ENCODE results near the gene RENBP.

Gene RENBP

GRCh38 chrX:153910446-153910845, 34.0 kb downstream of the RENBP start:
- H3K4me3 ChIP-seq (ENCODE audit: low read depth, low read length) = no peak overlapping the region
- DNase-seq (ENCODE audit: low read depth) = no peak
- TF ChIP-seq, protein P1, sequence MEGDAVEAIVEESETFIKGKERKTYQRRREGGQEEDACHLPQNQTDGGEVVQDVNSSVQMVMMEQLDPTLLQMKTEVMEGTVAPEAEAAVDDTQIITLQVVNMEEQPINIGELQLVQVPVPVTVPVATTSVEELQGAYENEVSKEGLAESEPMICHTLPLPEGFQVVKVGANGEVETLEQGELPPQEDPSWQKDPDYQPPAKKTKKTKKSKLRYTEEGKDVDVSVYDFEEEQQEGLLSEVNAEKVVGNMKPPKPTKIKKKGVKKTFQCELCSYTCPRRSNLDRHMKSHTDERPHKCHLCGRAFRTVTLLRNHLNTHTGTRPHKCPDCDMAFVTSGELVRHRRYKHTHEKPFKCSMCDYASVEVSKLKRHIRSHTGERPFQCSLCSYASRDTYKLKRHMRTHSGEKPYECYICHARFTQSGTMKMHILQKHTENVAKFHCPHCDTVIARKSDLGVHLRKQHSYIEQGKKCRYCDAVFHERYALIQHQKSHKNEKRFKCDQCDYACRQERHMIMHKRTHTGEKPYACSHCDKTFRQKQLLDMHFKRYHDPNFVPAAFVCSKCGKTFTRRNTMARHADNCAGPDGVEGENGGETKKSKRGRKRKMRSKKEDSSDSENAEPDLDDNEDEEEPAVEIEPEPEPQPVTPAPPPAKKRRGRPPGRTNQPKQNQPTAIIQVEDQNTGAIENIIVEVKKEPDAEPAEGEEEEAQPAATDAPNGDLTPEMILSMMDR (IDR thresholded peaks at IDR 0.05; ENCODE audit: control insufficient read depth, extremely low read depth, insufficient read depth) = no peak

- DNase-seq (ENCODE audit: low read depth) = no peak
- TF ChIP-seq, protein P1 (IDR thresholded peaks at IDR 0.05; ENCODE audit: control insufficient read depth, extremely low read depth, insufficient read depth) = no peak
- H3K4me3 ChIP-seq (ENCODE audit: low read depth, low read length) = no peak overlapping the region
These were observed 34.5 kb downstream of the RENBP start for GRCh38 chrX:153909980-153910360.

- H3K4me3 ChIP-seq (ENCODE audit: low read depth, low read length) = no peak overlapping the region
- TF ChIP-seq, protein P1 (IDR thresholded peaks at IDR 0.05; ENCODE audit: control insufficient read depth, extremely low read depth, insufficient read depth) = no peak
- no peak for DNase-seq (ENCODE audit: low read depth)
These were observed 35.1 kb downstream of the RENBP start for GRCh38 chrX:153909024-153909979.

DNA sequence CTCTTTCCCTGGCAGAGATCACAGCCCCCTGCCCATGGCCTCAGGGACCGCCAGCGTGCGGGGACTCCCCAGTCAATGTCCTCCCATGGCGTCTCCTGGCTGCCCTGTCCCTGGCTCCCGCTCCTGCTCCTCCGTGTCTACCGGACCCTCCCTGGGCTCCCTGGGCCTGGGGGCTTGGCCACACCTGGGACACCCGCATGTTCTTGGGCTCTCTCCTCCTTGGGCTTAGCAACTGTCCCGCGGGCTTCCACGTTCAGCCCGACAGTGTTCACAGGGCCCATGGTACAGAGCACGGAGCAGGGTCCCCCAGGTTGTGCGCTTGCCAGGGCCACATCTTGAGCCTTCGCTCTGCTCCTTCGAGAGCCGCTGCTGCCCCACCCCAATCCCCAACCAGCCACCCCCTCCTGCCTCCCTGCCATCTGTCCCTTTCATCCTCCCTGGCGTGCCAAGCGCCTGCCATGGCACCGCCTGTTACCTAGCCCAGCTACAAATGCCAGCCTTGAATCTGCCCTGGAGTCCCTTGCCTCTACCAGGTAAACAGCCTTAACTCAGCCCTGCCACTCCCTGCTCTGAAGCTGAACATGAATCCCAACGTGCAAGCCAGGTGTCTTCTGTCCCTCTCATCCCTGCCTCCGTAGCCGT, 36.1 kb downstream of the RENBP start:
- no peak overlapping the region for H3K4me3 ChIP-seq (ENCODE audit: low read depth, low read length)
- TF ChIP-seq, protein P1 (IDR thresholded peaks at IDR 0.05; ENCODE audit: control insufficient read depth, extremely low read depth, insufficient read depth) = no peak

GRCh38 chrX:153907456-153907855, 37.0 kb downstream of the RENBP start:
- TF ChIP-seq, protein P1 (IDR thresholded peaks at IDR 0.05; ENCODE audit: control insufficient read depth, extremely low read depth, insufficient read depth) = no peak
- DNase-seq (ENCODE audit: low read depth) = no peak
- H3K4me3 ChIP-seq (ENCODE audit: low read depth, low read length) = no peak overlapping the region

More for the DNA sequence above, 36.1 kb downstream of the RENBP start:
- DNase-seq (ENCODE audit: low read depth) = no peak

- DNase-seq (ENCODE audit: low read depth) = no peak
- TF ChIP-seq, protein P1 (IDR thresholded peaks at IDR 0.05; ENCODE audit: control insufficient read depth, extremely low read depth, insufficient read depth) = no peak
- no peak overlapping the region for H3K4me3 ChIP-seq (ENCODE audit: low read depth, low read length)
These were observed 38.1 kb downstream of the RENBP start for GRCh38 chrX:153906126-153906917.

Measured in LNCaP clone FGC (cell line).